ENCODE data around the gene TXNDC17.

TXNDC17 gene

GRCh38 chr17:6679241-6679640 lies 38.4 kb downstream of the TXNDC17 start:
- TF ChIP-seq, protein P1, sequence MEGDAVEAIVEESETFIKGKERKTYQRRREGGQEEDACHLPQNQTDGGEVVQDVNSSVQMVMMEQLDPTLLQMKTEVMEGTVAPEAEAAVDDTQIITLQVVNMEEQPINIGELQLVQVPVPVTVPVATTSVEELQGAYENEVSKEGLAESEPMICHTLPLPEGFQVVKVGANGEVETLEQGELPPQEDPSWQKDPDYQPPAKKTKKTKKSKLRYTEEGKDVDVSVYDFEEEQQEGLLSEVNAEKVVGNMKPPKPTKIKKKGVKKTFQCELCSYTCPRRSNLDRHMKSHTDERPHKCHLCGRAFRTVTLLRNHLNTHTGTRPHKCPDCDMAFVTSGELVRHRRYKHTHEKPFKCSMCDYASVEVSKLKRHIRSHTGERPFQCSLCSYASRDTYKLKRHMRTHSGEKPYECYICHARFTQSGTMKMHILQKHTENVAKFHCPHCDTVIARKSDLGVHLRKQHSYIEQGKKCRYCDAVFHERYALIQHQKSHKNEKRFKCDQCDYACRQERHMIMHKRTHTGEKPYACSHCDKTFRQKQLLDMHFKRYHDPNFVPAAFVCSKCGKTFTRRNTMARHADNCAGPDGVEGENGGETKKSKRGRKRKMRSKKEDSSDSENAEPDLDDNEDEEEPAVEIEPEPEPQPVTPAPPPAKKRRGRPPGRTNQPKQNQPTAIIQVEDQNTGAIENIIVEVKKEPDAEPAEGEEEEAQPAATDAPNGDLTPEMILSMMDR (IDR thresholded peaks at IDR 0.05; ENCODE audit: low read depth, low read length): no peak
- DNase-seq (ENCODE audit: extremely low read depth, low read depth): no peak

GRCh38 chr17:6681176-6681575 lies 40.3 kb downstream of the TXNDC17 start:
- TF ChIP-seq, protein P1 (IDR thresholded peaks at IDR 0.05; ENCODE audit: low read depth, low read length): no peak

DNA sequence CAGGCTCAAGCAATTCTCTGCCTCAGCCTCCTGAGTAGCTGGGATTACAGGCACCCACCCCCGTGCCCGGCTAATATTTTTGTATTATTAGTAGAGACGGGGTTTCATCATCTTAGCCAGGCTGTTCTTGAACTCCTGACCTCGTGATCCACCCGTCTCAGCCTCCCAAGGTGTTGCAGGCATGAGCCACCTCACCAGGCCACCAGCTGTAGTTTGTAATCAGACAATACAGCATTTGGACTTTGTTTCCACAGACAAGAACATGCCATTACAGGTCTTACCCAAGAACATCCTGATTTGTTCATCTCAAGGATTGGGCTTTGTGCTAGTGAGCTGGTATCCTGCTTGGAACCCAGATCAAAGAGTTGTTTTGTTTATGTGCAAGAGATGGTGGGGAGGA lies 40.8 kb downstream of the TXNDC17 start:
- TF ChIP-seq, protein P1 (IDR thresholded peaks at IDR 0.05; ENCODE audit: low read depth, low read length): no peak
- no peak for DNase-seq (ENCODE audit: extremely low read depth, low read depth)

More at GRCh38 chr17:6681176-6681575, 40.3 kb downstream of the TXNDC17 start:
- no peak for DNase-seq (ENCODE audit: extremely low read depth, low read depth)

- TF ChIP-seq, protein P1 (IDR thresholded peaks at IDR 0.05; ENCODE audit: low read depth, low read length): no peak
- no peak for DNase-seq (ENCODE audit: extremely low read depth, low read depth)
Measured at GRCh38 chr17:6682339-6682738, 41.5 kb downstream of the TXNDC17 start.

DNA sequence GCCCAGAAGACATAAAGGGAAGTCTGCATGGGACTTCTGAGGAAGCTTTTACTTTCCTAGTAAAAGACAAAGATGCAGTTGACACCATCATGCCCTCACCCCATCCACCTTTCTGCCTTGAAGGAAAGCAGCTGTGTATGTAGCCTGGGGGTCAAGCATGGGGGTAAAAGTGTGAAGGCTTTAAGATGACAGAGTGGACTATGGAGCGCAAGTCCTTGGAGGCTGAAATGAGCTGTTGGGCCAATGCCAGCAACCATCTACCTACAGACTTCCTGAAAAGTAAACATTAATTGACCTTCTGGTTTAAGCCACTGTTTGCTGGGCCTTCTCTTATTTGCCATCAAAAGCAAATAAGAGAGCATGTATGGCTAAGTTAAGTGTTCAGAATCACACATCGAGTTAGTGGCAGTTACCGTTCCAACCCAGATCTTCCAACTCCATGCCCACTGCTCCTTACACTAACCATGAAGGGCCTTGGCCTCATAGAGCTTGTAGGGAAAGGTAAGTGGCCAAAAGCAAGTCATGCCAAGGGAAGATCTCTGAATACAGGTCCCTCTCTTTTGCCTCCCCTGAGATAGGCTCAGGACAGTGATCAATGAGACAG lies 42.3 kb downstream of the TXNDC17 start:
- TF ChIP-seq, protein P1 (IDR thresholded peaks at IDR 0.05; ENCODE audit: low read depth, low read length): no peak
- DNase-seq (ENCODE audit: extremely low read depth, low read depth): no peak

DNA sequence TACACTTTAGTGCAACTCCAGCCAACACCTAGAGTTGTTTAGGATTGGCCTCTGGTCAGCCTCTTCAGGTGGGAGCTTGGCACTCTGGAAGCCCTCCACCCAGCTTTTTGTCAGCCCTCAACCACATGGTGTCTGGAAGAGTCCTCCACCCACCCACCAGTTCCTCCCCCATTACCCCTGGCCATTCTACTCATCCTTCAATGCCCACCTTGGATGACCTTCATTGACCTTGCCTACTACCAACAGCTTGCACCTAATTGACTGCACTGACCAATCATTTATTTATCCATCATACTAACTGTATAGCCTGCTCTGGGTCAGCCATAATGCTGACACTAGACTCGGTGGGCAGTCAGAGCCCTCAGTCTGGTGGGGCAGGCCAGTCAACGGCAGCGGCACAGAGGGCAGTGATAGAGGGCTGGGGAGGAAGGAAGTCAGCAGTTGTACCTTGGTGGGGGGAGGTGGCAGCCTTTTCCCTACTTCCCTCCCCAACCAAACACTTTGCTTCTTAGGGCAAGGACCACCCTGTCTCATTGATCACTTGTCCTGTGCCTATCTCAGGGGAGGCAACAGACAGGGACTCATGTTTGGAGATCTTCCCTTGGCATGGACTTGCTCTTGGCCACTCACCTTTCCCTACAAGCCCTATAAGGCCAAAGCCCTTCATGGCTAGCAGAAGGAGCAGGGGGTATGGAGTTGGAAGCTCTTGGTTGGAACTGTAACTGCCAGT lies 43.0 kb downstream of the TXNDC17 start:
- TF ChIP-seq, protein P1 (IDR thresholded peaks at IDR 0.05; ENCODE audit: low read depth, low read length): no peak

DNA sequence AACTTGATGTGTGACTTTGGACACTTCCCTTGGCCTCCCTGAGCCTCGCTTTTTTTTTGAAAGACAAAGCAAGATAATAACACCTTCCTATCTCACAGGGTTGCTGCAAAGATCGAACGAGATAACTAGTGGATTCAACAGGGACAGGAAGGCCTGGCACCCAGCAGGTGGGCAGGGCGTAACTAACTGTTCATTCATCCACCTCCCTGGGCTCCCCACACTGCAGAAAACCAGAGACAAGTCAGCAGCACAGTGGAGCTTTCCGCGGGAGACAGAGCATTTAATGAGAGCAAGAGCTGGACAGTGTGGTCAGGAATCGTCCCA lies 43.6 kb downstream of the TXNDC17 start:
- no peak for DNase-seq (ENCODE audit: extremely low read depth, low read depth)
- TF ChIP-seq, protein P1 (IDR thresholded peaks at IDR 0.05; ENCODE audit: low read depth, low read length): no peak

More for the DNA sequence above, 43.0 kb downstream of the TXNDC17 start:
- no peak for DNase-seq (ENCODE audit: extremely low read depth, low read depth)

Data from AG09319 (cell line).